IPS-20b (cell line): ENCODE data around the gene NAPG.

Experiments
- H3K27ac ChIP-seq: one replicate; pipeline ENCODE4 v1.5.1; 2013; ENCODE audit warnings: low read length
- H3K27me3 ChIP-seq: 2 replicates; pipeline ENCODE4 v1.6.1; 2013; ENCODE audit warnings: mild to moderate bottlenecking, low read length, inconsistent platforms; ENCODE audit not compliant: insufficient read depth
- H3K36me3 ChIP-seq: 2 replicates; pipeline ENCODE4 v1.6.1; 2013; ENCODE audit warnings: low read depth, mild to moderate bottlenecking, inconsistent platforms, low read length, moderate library complexity; ENCODE audit not compliant: insufficient read depth
- H3K4me1 ChIP-seq: 2 replicates; pipeline ENCODE4 v1.6.1; 2013; ENCODE audit warnings: mild to moderate bottlenecking, control low read depth, inconsistent platforms, low read length, moderate library complexity; ENCODE audit not compliant: insufficient read depth
- H3K4me3 ChIP-seq: 2 replicates; pipeline ENCODE4 v1.5.1; 2013; ENCODE audit warnings: mild to moderate bottlenecking, low read length, inconsistent platforms
- H3K9ac ChIP-seq: 2 replicates; pipeline ENCODE4 v1.6.1; 2013; ENCODE audit warnings: low read depth, mild to moderate bottlenecking, inconsistent platforms, low read length, moderate library complexity
- H3K9me3 ChIP-seq: 2 replicates; pipeline ENCODE4 v1.6.1; 2013; ENCODE audit warnings: mild to moderate bottlenecking, low read depth, low read length, inconsistent platforms; ENCODE audit not compliant: insufficient read depth

Gene NAPG

GRCh38 chr18:10557085-10557677 is 31.4 kb downstream of the NAPG start:
- Histone ChIP-seq H3K9ac (no peak overlapping the region), H3K4me1 (no peaks in the 10 kb centered on the region), H3K27ac (no peak overlapping the region), H3K27me3 (no peaks in the 10 kb centered on the region), H3K9me3 (peaks cover 6% of the 10 kb centered on the region; the same call in 1 of the 2 replicates), H3K36me3 (peaks cover 53% of the 10 kb centered on the region), H3K4me3 (no peak overlapping the region)

GRCh38 chr18:10558243-10558966 is 32.6 kb downstream of the NAPG start:
- no peaks in the 10 kb centered on the region for H3K4me1 ChIP-seq

GRCh38 chr18:10558967-10559298 is 33.1 kb downstream of the NAPG start:
- Histone ChIP-seq H3K36me3 (peaks cover 36% of the 10 kb centered on the region), H3K9me3 (peaks cover 6% of the 10 kb centered on the region; the same call in 1 of the 2 replicates), H3K4me3 (no peak overlapping the region), H3K9ac (no peak overlapping the region), H3K27ac (no peak overlapping the region), H3K27me3 (no peaks in the 10 kb centered on the region), H3K4me1 (no peaks in the 10 kb centered on the region)

More at GRCh38 chr18:10558243-10558966, 32.6 kb downstream of the NAPG start:
- no peak overlapping the region for H3K27ac ChIP-seq
- H3K27me3 ChIP-seq, result no peaks in the 10 kb centered on the region
- no peak overlapping the region for H3K4me3 ChIP-seq
- H3K9ac ChIP-seq, result no peak overlapping the region
- peaks cover 6% of the 10 kb centered on the region; the same call in 1 of the 2 replicates for H3K9me3 ChIP-seq
- peaks cover 42% of the 10 kb centered on the region for H3K36me3 ChIP-seq

- Histone ChIP-seq H3K27ac (no peak overlapping the region), H3K27me3 (no peaks in the 10 kb centered on the region), H3K4me3 (peak overlapping the region; percentile 49; the same call in 1 of the 2 replicates), H3K36me3 (peaks cover 28% of the 10 kb centered on the region), H3K9me3 (peaks cover 6% of the 10 kb centered on the region; the same call in 1 of the 2 replicates), H3K4me1 (no peaks in the 10 kb centered on the region), H3K9ac (0 out of 2 replicates have a peak overlapping the region, but pooled peaks have one; percentile 40)
These were observed 34.0 kb downstream of the NAPG start for GRCh38 chr18:10559553-10560451.

GRCh38 chr18:10560452-10561045 is 34.7 kb downstream of the NAPG start:
- Histone ChIP-seq H3K9me3 (peaks cover 6% of the 10 kb centered on the region; the same call in 1 of the 2 replicates), H3K27ac (no peak overlapping the region), H3K4me1 (no peaks in the 10 kb centered on the region), H3K36me3 (peaks cover 20% of the 10 kb centered on the region), H3K27me3 (no peaks in the 10 kb centered on the region), H3K4me3 (peak overlapping the region; percentile 49; the same call in 1 of the 2 replicates), H3K9ac (0 out of 2 replicates have a peak overlapping the region, but pooled peaks have one; percentile 40)

- no peaks in the 10 kb centered on the region for H3K4me1 ChIP-seq
- H3K4me3 ChIP-seq, result no peak overlapping the region
- H3K36me3 ChIP-seq, result peaks cover under 1% of the 10 kb centered on the region; the same call in 1 of the 2 replicates
- H3K27me3 ChIP-seq, result no peaks in the 10 kb centered on the region
- no peak overlapping the region for H3K27ac ChIP-seq
- no peak overlapping the region for H3K9ac ChIP-seq
- H3K9me3 ChIP-seq, result no peaks in the 10 kb centered on the region
These were observed 36.9 kb downstream of the NAPG start for GRCh38 chr18:10562773-10563160.

- Histone ChIP-seq H3K27ac (no peak overlapping the region), H3K36me3 (no peaks in the 10 kb centered on the region), H3K4me3 (no peak overlapping the region), H3K27me3 (no peaks in the 10 kb centered on the region), H3K4me1 (no peaks in the 10 kb centered on the region), H3K9me3 (no peaks in the 10 kb centered on the region), H3K9ac (no peak overlapping the region)
These were observed 38.1 kb downstream of the NAPG start for GRCh38 chr18:10563886-10564285.

- no peak overlapping the region for H3K4me3 ChIP-seq
- H3K27ac ChIP-seq, result no peak overlapping the region
- H3K27me3 ChIP-seq, result no peaks in the 10 kb centered on the region
- peaks cover 2% of the 10 kb centered on the region; the same call in 1 of the 2 replicates for H3K9me3 ChIP-seq
- no peak overlapping the region for H3K9ac ChIP-seq
- no peaks in the 10 kb centered on the region for H3K4me1 ChIP-seq
- H3K36me3 ChIP-seq, result no peaks in the 10 kb centered on the region
These were observed 39.3 kb downstream of the NAPG start for GRCh38 chr18:10564975-10565773.

GRCh38 chr18:10565835-10566234 is 40.0 kb downstream of the NAPG start:
- Histone ChIP-seq H3K9me3 (peaks cover 4% of the 10 kb centered on the region; the same call in 1 of the 2 replicates), H3K4me1 (no peaks in the 10 kb centered on the region), H3K9ac (no peak overlapping the region), H3K4me3 (no peak overlapping the region), H3K27ac (no peak overlapping the region), H3K27me3 (no peaks in the 10 kb centered on the region), H3K36me3 (no peaks in the 10 kb centered on the region)

GRCh38 chr18:10566390-10566789 is 40.6 kb downstream of the NAPG start:
- H3K9ac ChIP-seq, result no peak overlapping the region
- peaks cover 4% of the 10 kb centered on the region; the same call in 1 of the 2 replicates for H3K9me3 ChIP-seq
- H3K4me3 ChIP-seq, result no peak overlapping the region
- H3K27me3 ChIP-seq, result no peaks in the 10 kb centered on the region
- H3K36me3 ChIP-seq, result no peaks in the 10 kb centered on the region
- no peaks in the 10 kb centered on the region for H3K4me1 ChIP-seq
- H3K27ac ChIP-seq, result no peak overlapping the region
